OCI-M1 (cell line): ENCODE data around the gene TBC1D16.

ENCODE experiments used
- DNase-seq: peaks from one replicate; lab custom pipeline; 2025; lab: John Stamatoyannopoulos, UW

Gene TBC1D16

DNA sequence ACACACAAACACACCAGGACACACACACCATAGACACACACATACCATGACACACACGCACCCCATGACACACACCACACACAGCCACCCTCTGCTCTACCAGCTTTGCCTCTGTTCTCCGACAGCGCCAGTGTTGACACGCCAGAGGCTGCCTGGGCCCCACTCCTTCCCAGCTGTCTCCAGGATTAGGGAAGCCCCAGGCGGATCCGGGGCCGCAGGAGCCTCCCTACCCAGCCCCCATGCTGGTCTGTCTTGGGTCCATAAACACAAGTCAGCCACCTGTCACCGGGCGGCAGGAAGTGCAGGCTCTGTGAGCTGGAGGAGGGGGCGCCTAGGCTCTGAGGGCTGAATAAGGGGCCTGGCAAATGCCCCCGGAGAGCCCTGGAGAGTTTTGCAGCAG lies 10.5 kb downstream of the TBC1D16 start:
- no peak for DNase-seq

DNA sequence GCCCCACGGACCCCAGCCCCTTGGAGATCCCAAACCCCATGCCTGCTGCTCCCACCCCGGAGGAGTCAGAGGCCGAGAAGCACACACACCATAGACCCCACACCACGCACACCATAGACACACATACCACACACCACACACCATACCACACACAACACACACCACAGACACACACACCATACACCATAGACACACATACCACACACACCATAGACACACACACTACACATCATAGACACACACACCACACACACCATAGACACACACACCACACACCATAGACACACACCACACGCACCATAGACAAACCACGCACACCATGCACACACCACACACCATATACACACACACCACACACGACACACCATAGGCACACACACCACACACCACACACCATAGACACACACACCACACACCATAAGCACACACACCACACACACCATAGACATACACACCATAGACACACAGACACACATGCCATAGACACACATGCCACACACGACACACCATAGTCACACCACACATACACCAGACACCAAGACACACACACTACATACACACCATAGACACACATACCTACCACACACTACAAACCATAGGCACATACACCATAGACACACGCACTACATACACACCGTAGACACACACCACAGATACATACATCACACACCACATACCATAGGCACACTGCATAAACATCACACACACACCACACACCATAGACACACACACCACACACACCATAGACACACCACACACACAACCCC lies 11.3 kb downstream of the TBC1D16 start:
- DNase-seq: no peak

DNA sequence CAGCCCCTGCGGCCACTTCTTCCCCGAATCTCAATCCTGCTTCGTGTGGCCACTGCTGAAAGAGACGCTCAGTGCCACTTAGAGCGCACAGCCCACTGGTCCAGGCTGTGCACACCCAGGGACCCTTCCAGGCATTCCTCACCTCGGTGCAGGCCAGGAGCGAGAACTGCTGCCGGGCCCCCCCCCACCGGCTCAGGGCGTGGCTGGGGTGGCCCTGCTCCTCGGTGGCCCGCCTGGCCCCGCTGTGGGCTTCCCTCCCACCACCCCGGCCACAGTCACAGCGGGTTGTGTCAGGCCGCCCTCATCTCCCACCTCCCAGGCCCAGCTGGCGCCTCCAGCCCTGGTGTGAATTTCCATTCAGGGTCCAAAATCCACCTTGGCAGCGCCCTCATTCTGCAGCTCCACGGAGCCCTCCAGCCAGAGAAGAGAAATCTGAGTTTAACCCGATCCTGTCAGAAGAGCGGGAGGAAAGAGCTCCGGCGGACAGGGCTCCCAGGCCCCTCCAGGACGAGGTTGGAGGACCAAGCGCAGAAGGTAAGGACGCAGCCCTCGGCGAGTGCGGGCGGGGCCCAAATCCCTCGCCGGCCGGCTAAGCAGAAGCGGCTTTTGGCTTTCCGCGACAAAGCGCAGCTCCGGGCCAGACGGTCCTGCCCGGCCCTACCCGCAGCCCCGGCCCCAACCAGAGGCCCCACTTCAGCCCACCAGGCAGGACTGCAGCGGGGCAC lies 12.0 kb downstream of the TBC1D16 start:
- DNase-seq: no peak

DNA sequence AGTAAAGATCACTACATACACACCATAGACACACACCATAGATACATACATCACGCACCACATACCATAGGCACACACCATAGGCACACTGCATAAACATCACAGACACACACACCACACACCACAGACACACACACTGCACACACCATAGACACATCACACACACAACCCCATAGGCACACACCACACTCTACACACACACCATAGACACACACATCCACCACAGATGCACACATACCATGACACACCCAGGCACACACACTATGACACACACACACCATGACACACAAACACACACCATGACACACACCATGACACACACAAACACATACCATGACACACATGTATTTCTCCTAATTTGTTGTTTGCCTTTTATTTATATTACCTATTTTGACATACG lies 14.1 kb downstream of the TBC1D16 start:
- no peak for DNase-seq

DNA sequence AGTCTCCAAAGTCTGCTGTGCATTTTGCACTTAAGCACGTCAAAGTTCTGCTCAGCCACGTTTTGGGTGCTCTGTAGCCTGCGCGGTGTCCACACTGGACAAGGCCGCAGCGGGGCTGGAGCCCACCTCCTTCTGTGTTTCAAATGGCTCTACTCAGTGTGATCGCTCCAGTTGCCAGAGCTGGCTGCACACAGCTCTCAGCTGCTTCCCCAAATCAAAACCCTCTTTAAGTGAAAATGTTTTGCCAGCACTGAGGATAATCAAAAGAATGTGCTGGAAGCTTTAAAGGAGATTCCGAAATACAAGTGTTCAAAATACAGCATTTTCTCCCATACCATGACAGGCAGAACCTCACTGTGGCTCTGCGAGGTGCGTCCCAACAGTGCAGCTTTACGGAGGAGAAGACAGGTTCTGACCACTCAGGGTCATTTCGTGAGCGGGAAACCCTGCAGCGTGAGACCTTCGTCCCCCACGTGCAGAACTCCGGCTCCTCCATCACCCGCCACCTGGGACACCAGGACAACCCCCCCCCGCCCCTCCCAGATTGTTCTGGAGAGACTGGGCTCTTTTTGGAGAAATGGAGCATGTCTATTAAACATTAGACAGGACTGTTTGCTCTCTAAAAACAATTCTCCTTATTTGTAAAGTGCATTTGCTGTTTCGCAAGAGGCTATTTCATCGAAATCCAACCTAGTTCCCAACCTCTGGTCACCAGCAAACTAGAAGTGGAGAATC lies 16.6 kb downstream of the TBC1D16 start:
- no peak for DNase-seq

DNA sequence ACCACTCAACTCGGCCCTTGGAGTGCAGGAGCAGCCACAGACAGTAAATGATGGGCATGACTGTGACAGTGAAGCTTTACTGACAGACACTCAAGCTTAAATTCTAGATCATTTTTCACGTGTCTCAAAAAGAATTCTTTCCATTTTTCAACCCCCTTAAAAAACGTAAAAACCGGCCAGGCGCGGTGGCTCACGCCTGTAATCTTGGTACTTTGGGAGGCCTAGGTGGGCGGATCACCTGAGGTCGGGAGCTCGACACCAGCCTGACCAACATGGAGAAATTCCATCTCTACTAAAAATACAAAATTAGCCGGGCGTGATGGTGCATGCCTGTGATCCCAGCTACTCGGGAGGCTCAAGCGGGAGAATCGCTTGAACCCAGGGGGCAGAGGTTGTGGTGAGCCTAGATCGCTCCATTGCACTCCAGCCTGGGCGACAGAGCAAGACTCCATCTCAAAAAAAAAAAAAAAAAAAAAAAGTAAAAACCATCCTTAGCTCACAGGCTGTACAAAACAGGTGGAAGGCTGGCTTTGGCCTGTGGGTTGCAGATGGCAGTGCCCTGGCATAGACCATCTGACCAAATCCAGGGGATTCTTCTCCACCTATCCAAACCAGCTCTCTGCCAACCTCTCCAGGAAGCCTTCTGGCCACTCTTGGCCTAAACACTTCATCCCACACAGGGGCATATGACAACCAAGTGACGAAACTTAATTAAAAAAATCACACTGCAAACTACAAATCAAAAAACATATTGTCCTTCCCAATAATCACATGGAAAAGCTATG lies 18.3 kb downstream of the TBC1D16 start:
- no peak for DNase-seq

DNA sequence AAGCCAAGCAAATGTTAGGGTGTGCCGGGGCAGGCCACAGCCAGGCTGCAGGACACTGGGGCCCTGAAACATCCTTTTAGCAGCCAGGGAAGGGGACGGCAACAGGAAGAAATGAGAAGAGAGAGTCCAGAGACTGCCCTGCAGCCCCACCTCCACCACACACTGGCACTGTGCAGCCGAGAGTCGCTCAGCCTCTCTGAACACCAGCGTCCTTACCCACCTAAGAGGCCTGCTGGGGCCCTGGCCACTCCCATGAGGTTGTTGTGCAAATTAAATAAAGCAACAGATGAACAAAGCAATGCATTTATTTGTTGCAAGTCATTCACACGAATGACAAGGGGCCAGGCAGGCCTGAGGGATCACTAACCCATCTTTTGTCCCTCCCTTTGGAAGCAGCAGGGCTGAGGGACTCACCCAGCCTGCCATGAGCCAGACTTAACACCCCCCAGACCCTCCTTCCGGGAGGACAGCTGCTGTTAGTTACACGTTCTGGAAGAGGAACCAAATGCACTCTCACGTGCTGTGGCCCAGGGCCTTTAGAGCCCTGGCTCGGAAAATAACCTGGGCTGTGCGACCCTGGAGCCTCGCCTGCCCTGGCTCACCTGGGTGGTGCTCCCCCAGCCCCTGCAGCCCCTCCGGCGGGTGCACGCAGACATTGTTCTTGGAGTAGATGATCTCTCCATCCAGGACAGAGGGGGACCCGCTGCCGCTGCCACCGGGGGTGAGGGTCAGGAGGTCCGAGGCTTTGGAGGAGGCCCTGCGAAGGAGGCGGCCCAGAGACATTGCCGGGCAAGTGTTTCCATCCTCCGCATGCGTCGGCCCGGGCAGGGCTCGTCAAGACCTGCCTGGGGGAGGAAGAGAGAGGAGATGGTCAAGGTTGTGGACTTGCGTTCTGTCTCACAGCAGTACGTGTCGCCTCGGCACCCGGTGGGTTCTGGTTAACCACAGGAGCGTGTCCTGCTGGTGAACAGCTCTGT lies 22.6 kb downstream of the TBC1D16 start:
- no peak for DNase-seq

DNA sequence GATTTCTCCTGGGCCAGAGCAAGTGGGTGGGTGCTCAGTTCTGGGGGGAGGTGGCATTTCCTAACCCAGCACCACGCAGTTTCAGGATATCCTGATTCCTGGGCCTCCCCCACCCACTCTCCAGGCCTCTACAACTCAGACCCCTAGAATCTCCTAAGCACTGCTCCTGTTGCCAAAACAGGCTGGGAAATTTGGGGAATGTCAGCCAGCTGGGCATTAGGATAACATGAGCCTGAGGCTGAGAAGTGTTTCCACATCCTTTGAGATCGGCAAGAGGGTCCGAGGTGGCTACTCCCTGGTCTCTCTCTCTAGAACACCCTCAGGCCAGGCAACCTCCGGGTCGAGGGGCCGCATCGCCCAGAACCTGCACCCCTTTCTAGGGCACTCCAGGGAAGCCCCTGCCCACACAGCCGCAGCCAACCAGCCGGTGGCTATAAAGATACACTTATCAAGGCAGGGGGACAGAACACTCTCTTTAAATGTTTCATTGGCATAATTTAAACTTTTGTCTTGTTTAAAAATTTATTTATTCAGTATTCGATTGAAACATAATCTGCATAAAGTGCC lies 23.6 kb downstream of the TBC1D16 start:
- DNase-seq: no peak

DNA sequence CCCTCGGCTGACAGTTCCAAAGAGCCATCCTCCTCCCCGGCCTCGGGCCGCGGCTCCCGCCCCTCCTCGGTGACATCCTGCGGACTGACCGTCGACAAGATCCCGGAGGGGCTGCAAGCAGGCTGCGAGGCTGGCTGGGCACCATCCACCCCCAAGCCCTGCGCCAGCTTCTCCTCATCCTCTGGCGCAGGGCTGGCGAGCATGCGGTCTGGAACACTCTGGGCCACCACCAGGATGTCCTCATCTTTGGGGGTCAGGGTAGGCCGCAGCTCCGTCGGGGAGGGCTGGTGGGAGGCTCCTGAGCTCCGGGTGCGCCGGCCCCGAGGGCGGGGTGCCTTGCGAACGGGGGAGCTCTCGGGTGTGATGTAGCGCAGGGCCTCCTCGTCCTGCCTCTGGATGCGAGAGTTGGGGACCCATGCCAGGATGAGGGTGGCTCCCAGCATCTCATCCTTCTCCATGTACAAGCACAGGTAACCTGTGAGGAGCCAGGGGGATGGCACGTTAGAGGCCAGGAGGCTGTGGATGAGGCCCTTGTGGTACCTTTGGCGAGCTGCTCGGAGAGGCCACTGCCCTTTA lies 25.3 kb downstream of the TBC1D16 start:
- no peak for DNase-seq

DNA sequence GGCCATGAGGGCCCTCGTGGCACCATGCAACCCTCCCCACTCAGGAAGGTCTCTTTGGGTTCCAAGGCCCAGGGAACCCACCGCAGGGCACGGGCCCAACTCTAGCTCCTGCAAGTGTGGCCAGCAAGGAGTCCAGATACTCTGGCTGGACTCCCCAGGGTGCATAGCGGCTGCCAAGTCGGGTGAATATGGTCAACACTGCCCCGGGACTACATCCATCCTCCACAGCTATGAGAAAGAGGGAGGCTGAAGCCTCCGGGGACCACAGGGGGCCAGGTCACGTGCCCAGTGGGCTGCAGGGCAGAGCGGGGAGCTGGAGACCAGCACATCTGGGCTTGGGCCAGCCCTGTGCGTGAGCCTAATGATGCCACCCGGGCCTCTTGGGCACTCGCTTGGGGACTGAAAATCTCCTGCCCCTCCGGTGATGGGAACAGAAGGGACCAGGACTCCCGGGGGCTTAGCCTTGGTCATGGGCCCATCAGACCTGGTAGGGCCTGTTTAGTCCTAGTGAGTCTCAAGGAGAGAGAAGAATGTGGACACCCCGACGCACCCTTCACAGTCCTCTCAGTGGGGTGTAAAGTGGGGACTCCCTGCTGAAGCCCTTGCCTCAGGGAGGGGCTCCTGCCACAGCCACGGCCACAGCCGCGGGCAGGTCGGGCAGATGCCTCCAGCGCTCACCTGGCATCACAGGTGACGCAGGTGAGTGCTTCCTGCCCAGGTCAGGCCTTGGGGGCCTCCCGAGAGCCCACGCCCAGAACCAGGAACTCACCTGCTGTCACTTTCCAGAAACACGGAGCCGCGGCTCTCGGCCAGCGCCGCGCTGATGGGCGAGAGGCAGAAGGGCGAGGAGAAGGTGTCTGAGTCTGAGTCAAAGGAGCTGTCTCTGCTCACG lies 26.0 kb downstream of the TBC1D16 start:
- DNase-seq: no peak

DNA sequence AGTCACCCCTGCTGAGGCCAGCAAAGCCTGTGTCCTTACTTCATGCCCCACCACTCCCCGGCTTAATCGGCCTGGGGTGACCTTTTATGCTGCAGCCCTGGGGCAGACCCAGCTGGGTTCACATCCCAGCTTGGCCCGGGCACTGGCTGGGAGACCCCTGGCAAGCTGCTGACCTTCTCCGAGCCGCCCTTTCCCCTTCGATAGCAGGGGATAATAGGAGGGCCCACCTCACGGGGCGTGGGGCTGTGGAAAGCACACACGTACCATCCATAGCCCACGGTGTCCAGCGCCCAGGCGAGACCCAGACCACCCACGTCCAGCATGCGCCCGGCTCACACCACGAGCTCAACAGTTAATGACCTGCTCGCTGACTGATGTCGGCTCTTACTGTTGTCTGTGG lies 26.8 kb downstream of the TBC1D16 start:
- no peak for DNase-seq

DNA sequence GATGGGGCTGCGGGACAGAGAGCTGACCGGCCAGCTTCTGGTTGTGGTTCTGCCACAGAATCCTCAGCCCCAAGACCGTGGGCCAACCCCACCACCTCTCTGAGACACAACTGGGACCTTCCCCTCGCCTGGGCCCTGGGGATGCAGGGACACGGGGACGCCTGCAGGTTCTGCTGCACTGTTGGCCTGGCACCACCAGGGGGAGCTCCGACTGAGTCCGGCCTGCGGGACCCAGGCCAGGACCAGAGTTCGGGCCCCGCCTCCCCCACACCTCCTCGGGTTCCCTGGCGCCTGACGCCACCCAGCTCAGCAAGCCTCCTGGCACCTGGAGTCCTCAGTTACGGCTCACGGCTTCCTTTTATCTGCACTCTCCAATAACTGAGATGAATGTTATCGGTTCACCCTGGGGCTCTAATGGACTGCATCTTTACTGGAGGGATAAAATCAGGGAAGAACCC lies 27.3 kb downstream of the TBC1D16 start:
- DNase-seq: peak; percentile 80

DNA sequence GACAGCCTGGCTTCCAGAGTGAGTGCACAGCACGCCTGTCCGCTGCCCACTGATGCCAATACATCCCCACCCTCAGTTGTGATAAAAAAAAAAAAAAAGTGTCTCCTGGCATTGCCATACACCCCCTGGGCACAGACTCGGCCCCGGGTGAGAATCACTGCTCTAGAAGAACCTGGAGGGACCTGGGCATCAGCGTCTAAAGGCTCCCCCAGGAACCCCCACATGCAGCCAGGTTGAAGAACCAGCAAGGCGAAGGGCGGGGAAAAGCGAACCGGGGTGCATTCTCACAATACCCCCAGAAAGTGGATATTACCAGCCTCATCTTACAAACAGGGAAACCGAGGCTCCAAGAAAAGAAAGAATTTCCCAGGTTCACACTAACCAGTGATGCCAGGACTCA lies 27.7 kb downstream of the TBC1D16 start:
- no peak for DNase-seq

DNA sequence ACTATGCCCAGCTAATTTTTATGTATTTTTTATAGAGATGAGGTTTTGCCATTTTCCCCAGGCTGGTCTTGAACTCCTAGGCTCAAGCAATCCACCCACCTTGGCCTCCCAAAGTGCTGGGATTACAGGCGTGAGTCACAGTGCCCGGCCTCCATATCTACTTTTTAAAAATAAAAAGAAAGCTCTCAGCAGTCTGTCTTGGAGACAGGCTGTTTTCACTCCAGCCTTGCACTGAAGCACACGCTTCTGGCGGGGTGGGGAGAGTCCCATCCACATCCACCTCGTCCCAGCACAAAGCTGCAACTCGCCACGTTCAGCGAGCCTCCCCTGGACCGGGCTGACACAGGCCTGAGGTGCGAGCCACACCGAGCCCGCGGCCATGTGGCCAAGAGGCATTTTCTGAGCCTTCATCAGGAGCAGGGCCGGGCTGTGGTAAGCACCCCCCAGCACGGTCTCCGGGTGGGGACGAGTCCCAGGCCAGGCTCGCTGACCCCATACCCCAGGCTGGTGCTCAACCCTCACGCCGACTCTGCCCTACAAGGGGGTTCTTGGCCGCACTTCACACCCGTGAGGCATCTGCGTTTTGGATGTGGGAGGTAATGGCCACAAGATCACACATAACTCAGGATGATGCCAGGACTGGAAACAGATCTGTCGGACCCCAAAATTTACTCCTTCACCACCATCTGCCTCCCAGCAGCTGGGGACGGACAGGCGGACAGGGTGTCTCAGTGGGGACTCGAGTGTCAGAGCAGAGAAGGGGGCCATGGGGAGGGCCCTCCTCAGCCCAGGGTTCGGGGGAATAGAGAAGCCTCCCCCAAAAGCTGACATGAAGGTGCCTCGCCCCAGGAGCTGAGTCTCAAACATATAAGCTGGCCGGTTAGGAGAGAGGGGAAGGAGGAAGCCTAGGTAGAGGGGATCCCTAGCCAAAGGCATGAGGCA lies 28.6 kb downstream of the TBC1D16 start:
- DNase-seq: no peak

DNA sequence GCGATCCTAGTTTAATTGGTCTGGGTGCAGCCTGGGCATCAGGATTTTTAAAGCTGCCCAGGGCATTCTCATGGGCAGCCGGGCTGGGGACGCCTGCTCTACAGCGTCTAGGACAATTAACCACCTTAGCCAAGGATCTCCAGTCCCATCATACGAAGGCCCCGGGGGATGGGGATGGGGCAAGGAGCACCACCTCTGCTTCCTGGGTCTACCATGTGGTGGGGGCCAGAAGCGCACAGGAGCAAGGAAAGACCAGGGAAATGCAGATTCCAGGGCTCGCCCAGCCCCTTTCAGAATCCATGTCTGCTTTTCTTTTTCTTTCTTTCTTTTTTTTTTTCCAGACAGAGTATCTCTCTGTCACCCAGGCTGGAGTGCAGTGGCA lies 29.3 kb downstream of the TBC1D16 start:
- DNase-seq: no peak

DNA sequence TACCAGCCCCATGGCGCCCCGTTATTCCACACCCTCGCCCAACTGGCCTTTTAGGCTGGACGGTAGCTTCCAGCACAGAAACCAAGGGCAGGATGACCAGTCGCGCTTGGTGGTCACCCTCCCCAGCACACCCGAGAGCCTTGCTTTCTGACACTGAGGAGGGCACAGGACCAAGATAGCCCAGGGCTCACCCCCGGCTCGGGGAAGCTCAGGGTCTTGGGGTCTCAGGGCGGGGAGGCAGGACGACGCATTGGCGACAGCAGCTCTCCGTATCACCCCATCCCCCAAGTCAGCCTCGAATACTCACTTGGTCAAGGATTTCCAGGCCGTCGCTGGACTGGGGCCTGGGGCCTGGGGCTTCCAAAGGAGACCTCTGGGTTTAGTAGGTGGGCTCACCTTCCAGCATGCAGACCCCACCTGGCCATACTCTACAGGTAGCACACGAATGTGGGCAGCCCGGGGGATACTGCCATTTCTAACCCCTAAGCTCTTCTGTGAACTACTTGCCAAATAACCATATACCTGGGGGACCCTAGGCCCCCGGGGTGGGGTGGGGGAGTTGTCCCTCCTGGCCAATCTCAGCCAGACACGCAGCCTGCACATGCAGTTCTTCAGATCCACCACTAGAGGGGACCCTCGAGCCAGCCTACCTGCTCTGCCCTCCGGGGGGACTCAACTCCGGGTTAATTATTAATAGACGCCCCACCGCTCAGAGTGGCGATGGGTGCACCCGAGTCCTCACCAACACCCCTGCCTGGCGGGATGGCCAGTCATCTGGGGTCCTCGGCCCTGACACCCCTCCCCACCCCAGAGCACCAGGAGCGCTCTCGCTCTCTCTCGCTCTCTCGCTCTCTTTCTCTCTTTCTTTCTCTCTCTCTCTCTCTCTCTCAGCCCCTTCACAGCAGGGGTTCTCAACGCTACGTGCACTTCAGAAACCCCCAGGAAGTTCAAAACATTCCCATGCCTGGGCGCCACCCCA lies 30.0 kb downstream of the TBC1D16 start:
- DNase-seq: peak; percentile 51

DNA sequence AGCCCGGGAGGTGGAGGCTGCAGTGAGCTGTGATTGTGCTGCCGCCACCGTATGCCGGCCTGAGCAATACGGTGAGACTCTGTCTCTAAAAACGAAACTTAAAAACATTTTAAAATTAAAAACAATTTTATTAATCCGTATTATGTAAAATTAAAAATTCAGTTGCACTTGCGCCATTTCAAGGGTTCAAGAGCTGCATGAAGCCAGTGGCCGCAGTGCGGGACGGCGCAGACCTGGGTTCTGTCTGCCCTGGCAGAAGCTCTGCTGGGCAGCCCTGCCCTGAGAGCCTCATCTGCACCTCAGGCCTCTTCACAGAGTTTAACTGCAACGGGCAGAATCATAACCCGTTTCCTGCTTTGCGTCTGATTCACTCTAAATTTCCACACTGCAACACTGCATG lies 31.7 kb downstream of the TBC1D16 start:
- no peak for DNase-seq
